ENCODE results near the gene TCERG1. TPM values are rescaled to one million over a fixed set of nuclear protein-coding genes. Genes with fewer than 3 reads are reported as not detected.

TCERG1 gene
- total RNA-seq, 1 experiment from 2014 or later, result 142 TPM

DNA sequence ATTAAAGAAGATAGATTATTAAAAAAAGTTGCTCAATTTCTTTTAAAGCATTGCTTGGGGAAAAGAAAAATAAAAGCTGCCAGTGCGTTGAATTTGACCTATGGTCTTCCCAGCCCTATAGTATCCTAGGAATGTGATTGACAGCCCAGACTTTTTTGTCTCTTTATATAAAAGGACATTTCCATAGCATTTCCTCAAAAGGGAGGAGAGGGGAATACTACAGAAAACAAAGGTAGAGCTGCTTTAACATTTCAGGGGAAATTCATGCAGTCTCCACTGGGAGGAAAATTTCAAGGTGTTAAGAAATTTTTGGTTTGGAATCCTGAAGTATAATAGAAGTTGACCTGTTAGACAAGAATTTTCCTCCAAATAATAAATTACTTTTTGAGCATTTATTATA lies 86.7 kb downstream of the TCERG1 start:
- H3K27ac ChIP-seq (ENCODE audit: low read depth, low read length, poor library complexity, severe bottlenecking), result no peak overlapping the region
- intact Hi-C loops (cut with micrococcal nuclease; ENCODE audit: unreplicated experiment), result loop anchor here (1.0 to 2.0 kb wide), 2 partner anchors 432 to 655 kb away; no protein-coding TSS in a partner anchor
- DNase-seq (ENCODE audit: low spot score), result no peak
- no peaks in the 10 kb centered on the region for H3K27me3 ChIP-seq (replicated peaks; ENCODE audit: insufficient read depth, low read depth, low read length, poor library complexity)
- H3K4me1 ChIP-seq (ENCODE audit: insufficient read depth, low read length, poor library complexity, severe bottlenecking), result no peaks in the 10 kb centered on the region
- ChIA-PET POLR2A (ENCODE audit: low non-redundant PET) (no interaction called here), CTCF (interaction anchor here (0.5 to 1.0 kb wide), 5 partner anchors 84 to 655 kb away, joined by 3 to 9 read pairs (median 5); no protein-coding TSS in a partner anchor)
- BruUV-seq (replicated peaks), result no TSS peak
- no peaks in the 10 kb centered on the region for H3K9me3 ChIP-seq (ENCODE audit: low read depth, low read length, poor library complexity, severe bottlenecking)
- no peak overlapping the region for H3K4me3 ChIP-seq (ENCODE audit: low read depth, low read length, poor library complexity, severe bottlenecking)
- no peaks in the 10 kb centered on the region for H3K36me3 ChIP-seq (ENCODE audit: insufficient read depth, low read length, poor library complexity, severe bottlenecking)
- TF ChIP-seq, protein P1, sequence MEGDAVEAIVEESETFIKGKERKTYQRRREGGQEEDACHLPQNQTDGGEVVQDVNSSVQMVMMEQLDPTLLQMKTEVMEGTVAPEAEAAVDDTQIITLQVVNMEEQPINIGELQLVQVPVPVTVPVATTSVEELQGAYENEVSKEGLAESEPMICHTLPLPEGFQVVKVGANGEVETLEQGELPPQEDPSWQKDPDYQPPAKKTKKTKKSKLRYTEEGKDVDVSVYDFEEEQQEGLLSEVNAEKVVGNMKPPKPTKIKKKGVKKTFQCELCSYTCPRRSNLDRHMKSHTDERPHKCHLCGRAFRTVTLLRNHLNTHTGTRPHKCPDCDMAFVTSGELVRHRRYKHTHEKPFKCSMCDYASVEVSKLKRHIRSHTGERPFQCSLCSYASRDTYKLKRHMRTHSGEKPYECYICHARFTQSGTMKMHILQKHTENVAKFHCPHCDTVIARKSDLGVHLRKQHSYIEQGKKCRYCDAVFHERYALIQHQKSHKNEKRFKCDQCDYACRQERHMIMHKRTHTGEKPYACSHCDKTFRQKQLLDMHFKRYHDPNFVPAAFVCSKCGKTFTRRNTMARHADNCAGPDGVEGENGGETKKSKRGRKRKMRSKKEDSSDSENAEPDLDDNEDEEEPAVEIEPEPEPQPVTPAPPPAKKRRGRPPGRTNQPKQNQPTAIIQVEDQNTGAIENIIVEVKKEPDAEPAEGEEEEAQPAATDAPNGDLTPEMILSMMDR (conservative IDR thresholded peaks at IDR 0.05; ENCODE audit: low read depth, low read length), result no peak
- no peak for TF ChIP-seq EZH2 (IDR thresholded peaks at IDR 0.05; ENCODE audit: borderline replicate concordance, low read depth, low read length, poor library complexity, severe bottlenecking)

- Histone ChIP-seq H3K9me3 (ENCODE audit: low read depth, low read length, poor library complexity, severe bottlenecking) (no peaks in the 10 kb centered on the region), H3K36me3 (ENCODE audit: insufficient read depth, low read length, poor library complexity, severe bottlenecking) (no peaks in the 10 kb centered on the region), H3K27me3 (replicated peaks; ENCODE audit: insufficient read depth, low read depth, low read length, poor library complexity) (no peaks in the 10 kb centered on the region), H3K4me1 (ENCODE audit: insufficient read depth, low read length, poor library complexity, severe bottlenecking) (no peaks in the 10 kb centered on the region), H3K27ac (ENCODE audit: low read depth, low read length, poor library complexity, severe bottlenecking) (no peak overlapping the region), H3K4me3 (ENCODE audit: low read depth, low read length, poor library complexity, severe bottlenecking) (no peak overlapping the region)
- DNase-seq (ENCODE audit: low spot score), result no peak
- CTCF ChIA-PET, result interaction anchor here (1.2 kb wide), 1 partner anchor 11 kb away, joined by 3 read pairs; no protein-coding TSS in a partner anchor
- intact Hi-C loops (cut with micrococcal nuclease; ENCODE audit: unreplicated experiment), result no loop called here
- BruUV-seq (replicated peaks), result no TSS peak
- POLR2A ChIA-PET (ENCODE audit: low non-redundant PET), result no interaction called here
- no peak for TF ChIP-seq EZH2 (IDR thresholded peaks at IDR 0.05; ENCODE audit: borderline replicate concordance, low read depth, low read length, poor library complexity, severe bottlenecking)
- TF ChIP-seq, protein P1 (conservative IDR thresholded peaks at IDR 0.05; ENCODE audit: low read depth, low read length), result no peak
Observed at GRCh38 chr5:146538432-146538831, 91.3 kb downstream of the TCERG1 start.

DNA sequence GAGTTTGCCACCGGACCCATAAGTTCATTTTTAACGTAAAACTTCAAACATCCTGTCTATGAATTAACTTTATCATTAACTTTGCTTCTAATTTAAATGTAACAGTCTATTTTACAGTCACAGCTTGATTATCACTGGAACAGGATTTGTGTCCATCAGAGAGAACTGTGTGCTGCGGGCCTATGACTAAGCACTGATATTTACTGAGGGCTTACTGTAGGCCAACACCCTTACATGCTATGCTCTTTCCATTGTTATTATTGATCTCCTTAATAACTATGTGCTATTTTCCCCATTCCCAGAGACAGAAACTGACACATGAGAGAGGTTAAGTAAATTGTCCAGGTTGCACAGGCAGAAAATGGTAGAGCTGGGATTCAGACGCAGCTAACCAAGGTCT lies 92.8 kb downstream of the TCERG1 start:
- CTCF ChIA-PET, result no interaction called here
- POLR2A ChIA-PET (ENCODE audit: low non-redundant PET), result no interaction called here
- no peaks in the 10 kb centered on the region for H3K4me1 ChIP-seq (ENCODE audit: insufficient read depth, low read length, poor library complexity, severe bottlenecking)

More for the DNA sequence above, 92.8 kb downstream of the TCERG1 start:
- Histone ChIP-seq H3K36me3 (ENCODE audit: insufficient read depth, low read length, poor library complexity, severe bottlenecking) (no peaks in the 10 kb centered on the region), H3K27me3 (replicated peaks; ENCODE audit: insufficient read depth, low read depth, low read length, poor library complexity) (no peaks in the 10 kb centered on the region), H3K27ac (ENCODE audit: low read depth, low read length, poor library complexity, severe bottlenecking) (no peak overlapping the region), H3K4me3 (ENCODE audit: low read depth, low read length, poor library complexity, severe bottlenecking) (no peak overlapping the region), H3K9me3 (ENCODE audit: low read depth, low read length, poor library complexity, severe bottlenecking) (no peaks in the 10 kb centered on the region)
- TF ChIP-seq EZH2 (IDR thresholded peaks at IDR 0.05; ENCODE audit: borderline replicate concordance, low read depth, low read length, poor library complexity, severe bottlenecking), result no peak
- TF ChIP-seq, protein P1 (conservative IDR thresholded peaks at IDR 0.05; ENCODE audit: low read depth, low read length), result no peak
- DNase-seq (ENCODE audit: low spot score), result no peak
- intact Hi-C loops (cut with micrococcal nuclease; ENCODE audit: unreplicated experiment), result no loop called here
- no TSS peak for BruUV-seq (replicated peaks)
